Muscle layer of colon (tissue), 2 donors: ENCODE data around the gene AMT.
A peak's percentile ranks its signal among the peaks of the same experiment; 100 is the strongest.

Experiments used
- H3K27ac ChIP-seq: one replicate; pipeline ENCODE4 v1.7.0; 2013; ENCODE audit warnings: low read depth, mild to moderate bottlenecking, low read length, moderate library complexity
- H3K27me3 ChIP-seq, 2 donors: one replicate each; pipeline ENCODE4 v1.7.0; 2013; ENCODE audit warnings: low read length in 2 of 2, mild to moderate bottlenecking in 2 of 2; ENCODE audit not compliant: insufficient read depth in 2 of 2, control insufficient read depth in 1 of 2
- H3K36me3 ChIP-seq: one replicate; pipeline ENCODE4 v1.7.0; 2013; ENCODE audit warnings: mild to moderate bottlenecking, low read length; ENCODE audit not compliant: insufficient read depth
- H3K4me1 ChIP-seq: one replicate; pipeline ENCODE4 v1.7.0; 2013; ENCODE audit warnings: mild to moderate bottlenecking, low read length; ENCODE audit not compliant: insufficient read depth
- H3K4me3 ChIP-seq, 2 donors: one replicate each; pipeline ENCODE4 v1.7.0; 2013; ENCODE audit warnings: low read length in 2 of 2, low read depth in 1 of 2, mild to moderate bottlenecking in 1 of 2, moderate library complexity in 1 of 2
- H3K9ac ChIP-seq: one replicate; pipeline ENCODE4 v1.7.0; 2013; ENCODE audit warnings: low read length
- H3K9me3 ChIP-seq: one replicate; pipeline ENCODE4 v1.7.0; 2013; ENCODE audit warnings: mild to moderate bottlenecking, low read length
- donor health status: abdominal sarcoma.
- donor health status: Adenocarcinoma of cecum.

Gene AMT

GRCh38 chr3:49422379-49423248 lies at the start of gene AMT:
Gene AMT (minus strand): TSS chr3:49422473. CDS start chr3:49422450, 23 bp downstream.
- H3K4me3 ChIP-seq, result peak within 1 kb of the TSS; percentile 30 to 42
- peaks cover 16% of the 10 kb centered on the region for H3K4me1 ChIP-seq

GRCh38 chr3:49470714-49471420 lies 48.6 kb upstream of the AMT start:
- Histone ChIP-seq H3K4me3 (peak overlapping the region; percentile 83 to 94), H3K9ac (peak overlapping the region; percentile 76), H3K9me3 (no peaks in the 10 kb centered on the region), H3K27me3 (no peaks in the 10 kb centered on the region), H3K36me3 (no peaks in the 10 kb centered on the region), H3K27ac (peak overlapping the region; percentile 95), H3K4me1 (peaks cover 34% of the 10 kb centered on the region)

More at GRCh38 chr3:49422379-49423248, at the start of gene AMT:
- H3K9me3 ChIP-seq, result no peaks in the 10 kb centered on the region
- H3K9ac ChIP-seq, result no peak within 1 kb of the TSS
- peaks cover 25% of the 10 kb centered on the region for H3K36me3 ChIP-seq
- H3K27ac ChIP-seq, result peak within 1 kb of the TSS; percentile 54
- no peaks in the 10 kb centered on the region for H3K27me3 ChIP-seq

- Histone ChIP-seq H3K4me3 (peak within 1 kb of the TSS; percentile 83 to 94), H3K27ac (peak within 1 kb of the TSS; percentile 100), H3K36me3 (no peaks in the 10 kb centered on the region), H3K4me1 (peaks cover 34% of the 10 kb centered on the region), H3K9me3 (no peaks in the 10 kb centered on the region), H3K9ac (peak within 1 kb of the TSS; percentile 79), H3K27me3 (no peaks in the 10 kb centered on the region)
These were observed 47.9 kb upstream of the AMT start, which contains the start of gene DAG1 for GRCh38 chr3:49469936-49470713. Gene DAG1 (plus strand): TSS chr3:49470267. CDS start chr3:49510535, 40,268 bp downstream.

GRCh38 chr3:49469037-49469935 lies 47.0 kb upstream of the AMT start:
- Histone ChIP-seq H3K4me1 (peaks cover 34% of the 10 kb centered on the region), H3K9me3 (no peaks in the 10 kb centered on the region), H3K9ac (peak overlapping the region; percentile 79), H3K36me3 (no peaks in the 10 kb centered on the region), H3K27me3 (no peaks in the 10 kb centered on the region), H3K27ac (peak overlapping the region; percentile 100), H3K4me3 (peak overlapping the region; percentile 57 to 71)

- Histone ChIP-seq H3K27ac (no peak overlapping the region), H3K4me3 (no peak overlapping the region), H3K9ac (no peak overlapping the region), H3K9me3 (no peaks in the 10 kb centered on the region), H3K27me3 (no peaks in the 10 kb centered on the region), H3K4me1 (peaks cover 21% of the 10 kb centered on the region), H3K36me3 (no peaks in the 10 kb centered on the region)
These were observed 43.8 kb upstream of the AMT start for GRCh38 chr3:49466085-49466484.

GRCh38 chr3:49465270-49466034 lies 43.2 kb upstream of the AMT start:
- Histone ChIP-seq H3K4me1 (peaks cover 20% of the 10 kb centered on the region), H3K9me3 (no peaks in the 10 kb centered on the region), H3K9ac (no peak overlapping the region), H3K27ac (no peak overlapping the region), H3K36me3 (no peaks in the 10 kb centered on the region), H3K4me3 (no peak overlapping the region), H3K27me3 (no peaks in the 10 kb centered on the region)

- H3K27ac ChIP-seq, result no peak overlapping the region
These were observed 39.9 kb upstream of the AMT start for GRCh38 chr3:49462222-49462621.

GRCh38 chr3:49461443-49462171 lies 39.3 kb upstream of the AMT start:
- Histone ChIP-seq H3K4me1 (no peaks in the 10 kb centered on the region), H3K36me3 (no peaks in the 10 kb centered on the region), H3K9me3 (no peaks in the 10 kb centered on the region), H3K4me3 (no peak overlapping the region), H3K27me3 (no peaks in the 10 kb centered on the region), H3K27ac (no peak overlapping the region), H3K9ac (no peak overlapping the region)

More at GRCh38 chr3:49462222-49462621, 39.9 kb upstream of the AMT start:
- Histone ChIP-seq H3K9me3 (no peaks in the 10 kb centered on the region), H3K9ac (no peak overlapping the region), H3K4me3 (no peak overlapping the region), H3K27me3 (no peaks in the 10 kb centered on the region), H3K36me3 (no peaks in the 10 kb centered on the region), H3K4me1 (no peaks in the 10 kb centered on the region)

GRCh38 chr3:49460956-49461355 lies 38.7 kb upstream of the AMT start:
- Histone ChIP-seq H3K36me3 (no peaks in the 10 kb centered on the region), H3K27ac (no peak overlapping the region), H3K9me3 (no peaks in the 10 kb centered on the region), H3K4me1 (no peaks in the 10 kb centered on the region), H3K9ac (no peak overlapping the region), H3K27me3 (no peaks in the 10 kb centered on the region), H3K4me3 (no peak overlapping the region)
